GM18502 (cell line): ENCODE data around the gene JAZF1.
"Not testable (repeated sequence)": the region's sequence is repeated elsewhere in the genome, so short reads cannot be mapped to it uniquely, and the experiment has no call there.

ENCODE experiments used
- ATAC-seq: cut with Tn5 transposase; IDR thresholded peaks from one replicate; pipeline ENCODE4 v1.9.1; 2021; ENCODE audit warnings: mild to moderate bottlenecking; ENCODE audit not compliant: unreplicated experiment, poor library complexity

The JAZF1 gene

GRCh38 chr7:27929127-27929526 is 251.5 kb downstream of the JAZF1 start:
- no peak for ATAC-seq

- ATAC-seq: no peak
Observed at GRCh38 chr7:27928001-27928400, 252.6 kb downstream of the JAZF1 start.

GRCh38 chr7:27925573-27926201 is 254.9 kb downstream of the JAZF1 start:
- peak; percentile 56 for ATAC-seq

DNA sequence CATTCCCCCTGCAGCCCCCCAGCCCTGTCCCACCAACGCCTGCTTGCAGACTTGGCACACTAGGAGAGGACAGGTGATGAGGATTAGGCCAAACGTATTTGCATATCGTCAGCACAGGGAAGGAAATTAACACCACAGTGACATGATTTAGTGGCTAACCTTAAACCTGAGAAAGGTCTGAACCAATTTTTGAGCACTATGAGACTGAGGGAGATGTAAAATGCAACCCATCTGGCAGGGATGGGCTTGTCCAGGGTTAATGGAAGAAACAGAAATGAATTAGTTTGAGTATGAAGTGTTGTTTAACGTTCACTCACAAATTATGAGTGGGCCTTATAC is 257.0 kb downstream of the JAZF1 start:
- no peak for ATAC-seq

DNA sequence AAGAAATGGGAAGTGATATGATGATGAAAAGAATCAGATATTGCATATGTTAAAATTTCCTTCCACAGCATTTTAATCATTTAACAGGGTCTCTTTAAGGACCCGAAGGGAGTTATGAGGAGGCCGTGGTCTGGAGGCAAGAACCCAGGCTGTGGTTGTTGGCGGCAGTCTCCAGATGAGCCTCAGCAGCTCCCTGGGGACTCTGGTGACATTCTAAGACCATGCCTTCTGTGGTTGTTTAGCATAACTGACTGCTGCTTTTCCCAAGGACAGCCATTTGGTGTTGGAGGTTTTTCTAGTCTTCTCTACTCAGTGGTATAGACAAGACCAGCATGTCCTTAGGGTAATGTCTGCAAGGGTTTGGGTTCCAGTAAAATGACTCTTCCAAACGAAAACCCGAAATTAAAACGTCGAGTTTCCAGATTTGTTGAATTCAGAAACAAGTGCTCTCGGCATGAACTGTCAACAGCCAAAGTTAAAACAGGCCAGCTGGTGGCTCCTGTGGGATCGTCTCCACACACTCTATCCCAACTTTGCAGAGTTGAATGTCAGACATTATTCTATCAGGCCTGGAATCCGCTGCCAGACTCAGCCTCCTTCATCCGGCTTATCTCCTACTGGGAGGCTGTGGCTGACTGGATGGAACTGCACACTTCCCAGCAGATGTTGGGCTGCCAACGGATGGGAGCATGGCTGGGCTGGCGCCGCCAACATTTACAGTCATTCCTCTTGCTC is 257.5 kb downstream of the JAZF1 start:
- no peak for ATAC-seq

- not testable (repeated sequence) for ATAC-seq
Observed at GRCh38 chr7:27922389-27922788, 258.2 kb downstream of the JAZF1 start.

- no peak for ATAC-seq
Observed at GRCh38 chr7:27921081-27921836, 259.3 kb downstream of the JAZF1 start.

GRCh38 chr7:27920281-27920946 is 260.2 kb downstream of the JAZF1 start:
- ATAC-seq: no peak

DNA sequence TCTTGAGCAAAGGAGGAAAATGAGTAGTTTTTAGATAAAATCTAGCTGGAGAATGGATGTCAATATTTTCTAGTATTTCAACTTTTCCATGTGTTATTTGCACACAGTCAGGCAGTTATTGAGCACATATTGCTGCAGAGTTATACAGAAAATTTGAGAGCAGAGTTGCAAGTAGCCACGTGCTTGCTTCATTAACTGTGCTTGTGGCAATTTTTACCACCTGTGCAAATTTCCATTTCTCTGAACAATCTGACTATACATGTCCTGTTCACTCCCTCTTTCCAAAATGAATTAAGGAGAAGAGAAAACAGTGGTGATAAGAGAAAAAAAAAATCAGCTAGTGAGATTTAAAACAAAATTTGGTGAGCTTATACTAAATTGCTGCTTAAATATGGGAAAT is 262.1 kb downstream of the JAZF1 start:
- ATAC-seq: no peak

- no peak for ATAC-seq
Observed at GRCh38 chr7:27917774-27918314, 262.8 kb downstream of the JAZF1 start.

GRCh38 chr7:27917119-27917518 is 263.5 kb downstream of the JAZF1 start:
- no peak for ATAC-seq

DNA sequence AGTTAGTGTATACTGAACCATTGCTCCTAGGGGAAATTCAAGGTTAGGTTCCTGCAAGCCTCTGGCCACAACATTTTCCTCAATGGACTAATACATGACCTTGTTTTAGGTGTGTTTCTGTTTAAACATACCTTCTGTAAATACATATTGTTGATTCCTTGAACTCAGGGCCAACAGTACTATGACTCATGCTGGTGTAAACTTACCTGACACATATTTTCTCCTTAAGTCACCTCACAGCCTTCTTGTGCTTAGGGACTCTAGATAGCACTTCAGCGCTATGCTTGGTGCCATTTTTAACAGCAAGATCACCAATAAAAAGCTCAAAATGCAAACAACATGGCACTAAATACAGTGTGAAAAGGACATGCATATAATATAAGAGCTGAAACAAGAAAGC is 264.2 kb downstream of the JAZF1 start:
- ATAC-seq: no peak

DNA sequence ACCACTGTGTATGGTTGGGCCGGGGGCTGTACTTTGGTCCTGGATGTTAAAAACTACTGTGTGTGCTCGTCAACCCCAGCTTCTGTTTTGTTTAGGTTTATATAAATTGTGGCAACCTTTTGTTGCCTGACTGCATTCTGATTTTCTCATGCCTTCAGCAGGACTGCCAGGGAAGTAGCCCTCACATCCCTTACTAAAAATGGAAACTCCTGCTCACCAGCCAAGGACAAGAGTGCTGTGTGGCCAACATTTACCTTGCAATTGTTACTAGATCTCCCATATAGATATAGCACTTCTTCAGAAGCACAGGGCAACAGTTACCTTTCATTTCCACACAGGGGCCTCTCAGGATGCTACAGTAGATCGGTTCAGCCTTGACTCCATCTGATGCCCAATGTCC is 266.2 kb downstream of the JAZF1 start:
- no peak for ATAC-seq

- ATAC-seq: no peak
Observed at GRCh38 chr7:27912751-27913150, 267.8 kb downstream of the JAZF1 start.

GRCh38 chr7:27911920-27912319 is 268.7 kb downstream of the JAZF1 start:
- ATAC-seq: no peak

DNA sequence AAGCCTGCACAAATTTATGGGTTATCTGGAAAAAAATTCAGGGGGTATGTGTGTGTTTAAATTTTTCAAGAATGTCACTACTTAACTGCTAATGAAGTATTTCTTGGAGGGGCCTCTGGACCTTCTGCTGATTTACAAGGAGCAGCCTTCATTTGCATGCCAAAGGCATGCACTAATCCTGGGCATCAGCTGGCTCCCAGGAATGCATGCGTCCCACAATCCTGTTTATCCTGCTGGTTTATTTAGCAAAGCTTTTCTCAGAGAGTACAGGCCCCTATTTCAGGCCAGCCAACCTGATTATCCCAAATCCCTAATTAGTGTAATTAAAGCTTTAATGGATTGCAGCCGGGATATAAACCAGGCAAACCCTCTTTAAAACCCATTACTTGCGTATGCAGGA is 270.3 kb downstream of the JAZF1 start:
- ATAC-seq: no peak

DNA sequence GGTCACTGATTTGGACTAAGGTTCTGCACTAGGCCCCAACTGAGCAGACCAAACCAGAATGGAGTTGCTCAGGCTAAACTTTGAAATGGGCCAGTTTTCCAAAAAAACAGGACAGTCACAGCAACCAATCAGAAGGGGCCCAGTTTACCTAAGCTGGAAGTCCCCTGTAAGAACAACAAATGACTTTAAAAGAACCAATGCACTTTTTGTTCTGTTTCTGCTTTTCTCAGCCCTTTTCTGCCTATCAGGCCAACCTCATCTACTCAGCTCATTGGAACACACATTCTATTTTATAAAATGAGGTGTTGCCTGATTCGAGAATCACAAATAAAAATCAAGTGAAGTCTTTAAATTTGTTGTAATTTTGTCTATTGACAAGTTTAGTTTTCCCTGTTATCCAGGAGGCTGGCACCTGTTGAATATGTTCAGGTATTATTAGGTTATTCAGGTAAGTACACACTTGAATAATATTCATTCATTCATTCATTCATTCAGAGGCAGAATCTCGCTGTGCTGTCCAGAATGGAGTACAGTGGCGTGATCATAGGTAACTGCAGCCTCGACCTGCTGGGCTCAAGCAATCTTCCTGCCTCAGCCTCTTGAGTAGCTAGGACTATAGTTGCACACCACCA is 271.9 kb downstream of the JAZF1 start:
- ATAC-seq: no peak

DNA sequence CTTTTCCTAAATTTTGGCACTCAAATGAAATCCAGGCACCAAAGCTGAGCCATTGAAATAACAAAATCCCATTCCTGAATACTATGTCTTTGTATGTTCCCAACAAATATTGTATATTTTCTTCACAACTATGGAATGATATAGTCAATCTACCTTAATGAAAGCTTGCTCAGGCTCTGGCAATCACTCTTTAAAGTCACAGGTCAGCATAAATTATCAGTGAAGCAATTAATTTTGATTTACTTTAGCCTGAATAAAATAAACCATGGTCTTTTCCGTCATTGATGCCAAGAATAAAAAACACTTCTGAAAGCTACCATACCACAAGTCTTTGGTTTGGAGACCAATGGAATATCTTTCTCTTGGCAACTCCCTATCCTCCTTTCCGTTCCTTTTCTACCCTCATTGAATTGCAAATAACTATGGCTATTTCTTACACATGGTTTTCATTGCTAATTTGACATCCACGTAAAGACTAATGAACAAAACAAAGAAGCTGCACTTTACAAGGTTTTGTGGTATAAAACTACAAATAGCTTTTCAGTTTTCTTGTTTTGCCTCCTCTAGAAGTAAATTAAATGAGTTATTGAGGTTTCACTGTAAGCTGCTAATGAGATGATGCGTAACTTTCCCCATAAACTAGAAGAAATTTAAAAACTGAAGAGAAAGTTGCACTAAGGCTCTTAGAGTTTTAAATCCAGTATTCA is 274.1 kb downstream of the JAZF1 start:
- no peak for ATAC-seq

DNA sequence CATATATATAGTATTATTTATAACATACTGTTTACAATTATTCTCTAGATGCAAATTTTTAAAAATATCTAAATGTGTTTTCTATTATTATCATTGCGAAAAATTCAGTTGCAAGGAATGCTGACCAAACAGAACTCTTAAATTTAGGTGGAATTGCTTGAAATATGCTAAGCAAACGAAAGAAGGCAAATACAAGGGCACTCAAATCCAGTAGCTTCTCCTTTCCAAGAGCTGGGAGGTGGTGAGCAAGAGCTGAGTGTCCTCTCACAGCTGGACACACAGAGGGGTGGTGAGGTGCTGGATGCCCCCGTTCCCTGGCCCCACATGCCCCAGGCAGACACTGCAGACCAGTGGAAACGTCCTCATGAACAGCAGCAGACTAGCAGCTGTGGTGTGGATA is 274.6 kb downstream of the JAZF1 start:
- no peak for ATAC-seq
